Muscle of back (tissue), 11 donors: ENCODE data around the gene DGUOK. TPM values are rescaled to one million over a fixed set of nuclear protein-coding genes. Genes with fewer than 3 reads are reported as not detected.
A peak's percentile ranks its signal among the peaks of the same experiment; 100 is the strongest.
"Not testable (repeated sequence)": the region's sequence is repeated elsewhere in the genome, so short reads cannot be mapped to it uniquely, and the experiment has no call there.

Source experiments
- DNase-seq, 3 donors: peaks; one replicate each; pipeline versions ENCODE4 v3.0.0 to v3.0.0-alpha.2; 2013
- polyA plus RNA-seq, 10 donors: library from polyadenylated mRNA; unstranded; fragments of 120-200 nt; gene quantifications; one replicate each; pipeline ENCODE4 v1.2.1, GENCODE V29; 2013; ENCODE audit not compliant: insufficient read length in 10 of 10

Gene DGUOK
- polyA plus RNA-seq, 10 donors, result 36.6 to 55.3 (median 39.7) TPM

DNA sequence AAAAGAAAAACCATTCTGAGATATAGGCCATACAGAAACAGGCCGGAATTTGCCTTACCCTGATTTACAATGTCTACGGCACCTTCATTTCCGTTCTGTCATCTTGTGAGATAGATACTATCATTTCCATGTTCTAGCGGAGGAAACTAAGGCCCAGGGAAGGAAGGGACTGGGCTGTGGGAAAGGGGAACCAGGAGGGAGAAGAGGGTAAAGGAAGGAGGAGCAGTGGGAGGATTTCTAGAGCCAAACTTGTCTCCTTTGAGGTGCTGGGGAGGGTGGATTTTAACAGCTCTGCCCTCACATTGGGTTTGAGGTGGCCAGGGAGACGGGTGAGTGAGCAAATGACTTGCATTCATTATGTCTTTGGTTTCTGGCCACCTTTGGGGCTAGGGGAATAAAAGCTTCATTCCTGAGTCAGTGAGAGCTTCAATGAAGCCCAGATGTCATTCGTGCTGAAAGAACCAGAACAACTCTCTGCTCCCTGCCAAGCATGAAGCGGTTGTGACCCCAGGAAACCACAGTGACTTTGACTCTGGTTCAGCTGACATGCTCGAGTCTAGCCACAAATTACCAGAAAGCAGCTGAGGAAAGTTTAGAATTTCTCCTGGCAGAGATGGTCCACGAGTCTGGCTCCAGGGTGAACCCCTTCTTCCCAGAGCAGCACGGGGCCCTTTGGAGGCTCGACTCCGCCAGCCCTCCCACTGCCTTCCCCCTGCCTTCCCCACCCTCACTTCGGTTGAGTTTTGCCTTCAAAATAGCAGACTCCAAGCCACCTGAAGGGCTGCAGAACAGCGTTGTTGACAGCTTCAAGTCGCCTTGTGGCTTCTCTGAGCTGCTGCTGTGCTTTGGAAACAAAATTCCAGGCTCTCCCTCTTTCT is 30.1 kb upstream of the DGUOK start:
- DNase-seq, result peak; percentile 32 to 81 (median 48)

GRCh38 chr2:73897240-73897583 is 29.5 kb upstream of the DGUOK start:
- DNase-seq, result no peak

DNA sequence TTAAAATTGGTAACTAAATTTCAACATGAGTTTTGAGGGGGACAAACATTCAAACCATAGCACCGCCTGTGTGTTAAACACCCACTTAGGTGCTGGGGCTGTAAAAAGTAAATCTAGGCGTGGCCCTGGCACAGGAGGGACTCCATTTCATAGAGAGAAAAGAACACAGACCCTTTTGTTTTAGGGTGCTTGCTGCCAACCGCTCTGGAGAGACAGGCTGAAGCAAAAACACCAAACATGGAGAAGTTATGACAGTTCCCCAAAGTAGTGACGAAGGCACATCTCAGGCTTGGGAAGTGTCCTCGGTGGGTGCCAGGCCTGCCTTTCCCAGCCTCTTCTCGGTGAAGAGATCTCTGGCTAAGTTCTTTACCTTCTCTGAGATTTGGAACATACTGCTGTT is 28.7 kb upstream of the DGUOK start:
- DNase-seq, result no peak

GRCh38 chr2:73899801-73900336 is 26.8 kb upstream of the DGUOK start:
- no peak for DNase-seq

GRCh38 chr2:73901143-73901542 is 25.5 kb upstream of the DGUOK start:
- DNase-seq, result no peak

GRCh38 chr2:73902284-73902683 is 24.4 kb upstream of the DGUOK start:
- DNase-seq, result no peak

DNA sequence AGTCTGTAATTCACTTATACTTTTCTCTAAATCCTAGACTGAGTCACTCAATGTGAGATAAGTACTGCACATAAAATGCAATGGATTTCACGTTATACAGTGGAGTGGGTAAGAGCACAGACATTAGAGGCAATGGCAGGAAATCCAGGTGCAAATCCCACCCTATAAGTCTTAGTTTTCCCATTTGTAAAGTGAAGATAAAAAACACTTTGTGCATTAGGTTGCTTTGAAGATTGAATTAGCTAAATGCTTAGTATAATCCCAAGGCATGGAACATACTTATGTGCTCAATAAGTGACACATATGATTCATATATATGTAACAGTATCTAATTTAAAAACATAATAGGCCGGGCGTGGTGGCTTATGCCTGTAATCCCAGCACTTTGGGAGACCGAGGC is 23.4 kb upstream of the DGUOK start:
- DNase-seq, result no peak

- not testable (repeated sequence) for DNase-seq
These were observed 22.6 kb upstream of the DGUOK start for GRCh38 chr2:73903949-73904613.

- no peak for DNase-seq
These were observed 21.7 kb upstream of the DGUOK start for GRCh38 chr2:73904952-73905351.

- DNase-seq, result no peak
These were observed 19.7 kb upstream of the DGUOK start for GRCh38 chr2:73906847-73907505.

GRCh38 chr2:73907840-73908452 is 18.7 kb upstream of the DGUOK start:
- no peak for DNase-seq

DNA sequence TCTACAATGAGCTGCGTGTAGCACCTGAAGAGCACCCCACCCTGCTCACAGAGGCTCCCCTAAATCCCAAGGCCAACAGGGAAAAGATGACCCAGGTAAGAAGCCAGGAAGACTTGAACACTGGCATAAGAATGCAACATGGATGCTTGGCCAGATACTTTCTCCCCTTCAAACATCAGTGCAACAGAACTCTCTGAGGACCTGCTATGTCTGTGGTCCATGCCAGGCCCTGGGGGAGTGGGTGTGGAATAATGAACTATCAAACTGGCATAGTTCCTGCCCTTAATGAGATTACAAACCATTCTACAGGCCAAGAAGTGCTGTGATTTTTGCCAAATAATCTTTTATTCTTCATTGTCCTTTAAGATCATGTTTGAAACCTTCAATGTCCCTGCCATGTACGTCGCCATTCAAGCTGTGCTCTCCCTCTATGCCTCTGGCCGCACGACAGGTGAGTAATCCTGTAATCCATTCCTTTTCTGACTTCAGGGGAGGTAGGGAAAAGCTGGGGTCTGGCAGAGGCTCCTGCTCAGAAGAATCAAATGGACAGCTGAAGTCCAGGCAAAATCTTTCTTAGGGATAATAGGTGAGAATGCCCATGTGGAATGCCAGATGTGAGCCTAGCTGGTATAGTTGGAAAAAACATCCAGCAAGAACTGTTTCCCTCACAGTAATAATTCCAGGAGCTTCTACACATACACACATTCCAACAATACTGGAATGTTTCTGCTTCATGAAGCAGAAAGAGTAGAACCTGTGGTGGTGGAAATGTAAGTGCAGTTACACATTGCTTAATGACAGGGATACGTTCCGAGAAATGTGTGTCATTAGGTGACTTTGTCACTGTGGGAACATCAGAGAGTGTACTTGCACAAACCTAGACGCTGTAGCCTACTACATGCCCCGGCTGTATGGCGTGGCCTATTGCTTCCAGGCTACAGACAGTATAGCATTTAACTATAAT is 17.7 kb upstream of the DGUOK start:
- DNase-seq, result no peak

GRCh38 chr2:73910873-73911547 is 15.7 kb upstream of the DGUOK start:
- DNase-seq, result no peak

DNA sequence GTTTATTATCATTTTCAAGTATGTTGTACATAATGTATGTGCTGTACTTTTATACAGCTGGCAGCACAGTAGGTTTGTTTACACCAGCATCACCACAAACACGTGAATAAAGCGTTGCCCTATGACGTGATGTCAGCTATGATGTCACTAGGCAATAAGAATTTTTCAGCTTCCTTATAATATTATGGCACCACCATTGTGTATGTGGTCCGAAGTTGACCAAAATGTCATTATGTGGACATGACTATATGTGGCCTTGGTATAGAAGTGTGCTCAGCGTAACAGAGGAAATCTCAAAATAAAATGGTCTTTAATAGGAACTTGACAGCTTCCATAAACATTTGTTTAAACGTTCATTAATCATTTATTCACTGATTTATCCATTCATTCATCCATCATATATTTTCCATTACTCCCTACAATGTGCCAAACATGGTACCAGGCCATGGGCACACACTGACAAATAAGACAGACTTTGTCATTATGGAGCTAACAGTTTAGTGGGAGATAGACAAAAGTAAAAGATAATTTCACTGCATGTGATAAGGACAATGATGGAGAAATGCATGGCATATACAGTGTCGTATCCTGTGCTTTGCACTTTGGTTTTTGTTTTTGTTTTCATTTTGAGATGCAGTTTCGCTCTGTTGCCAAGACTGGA is 15.0 kb upstream of the DGUOK start:
- DNase-seq, result no peak

DNA sequence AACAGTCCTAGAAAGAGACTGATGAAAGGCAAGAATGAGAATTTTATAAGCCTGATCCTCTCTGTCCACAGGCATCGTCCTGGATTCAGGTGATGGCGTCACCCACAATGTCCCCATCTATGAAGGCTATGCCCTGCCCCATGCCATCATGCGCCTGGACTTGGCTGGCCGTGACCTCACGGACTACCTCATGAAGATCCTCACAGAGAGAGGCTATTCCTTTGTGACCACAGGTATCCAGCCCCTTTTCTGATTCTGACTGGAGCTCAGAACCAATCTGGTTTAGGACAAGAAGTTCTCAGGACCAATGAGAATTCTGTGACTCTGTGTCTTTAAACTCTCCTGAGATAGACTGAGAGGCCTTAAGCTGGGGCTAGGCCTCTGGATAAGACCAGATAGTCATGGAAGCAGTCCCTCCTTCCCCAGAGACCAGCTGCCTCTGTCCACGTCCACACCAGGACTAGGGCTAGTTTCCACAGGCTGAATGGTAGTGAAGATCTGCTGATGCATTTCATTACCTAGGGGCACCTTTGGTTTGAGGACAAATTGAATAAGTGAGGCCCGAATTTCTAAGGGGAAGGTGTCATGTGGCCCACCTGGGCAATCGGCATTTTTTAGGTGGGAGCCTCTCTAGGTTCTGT is 13.1 kb upstream of the DGUOK start:
- DNase-seq, result no peak

- DNase-seq, result no peak
These were observed 12.0 kb upstream of the DGUOK start for GRCh38 chr2:73914667-73915066.

DNA sequence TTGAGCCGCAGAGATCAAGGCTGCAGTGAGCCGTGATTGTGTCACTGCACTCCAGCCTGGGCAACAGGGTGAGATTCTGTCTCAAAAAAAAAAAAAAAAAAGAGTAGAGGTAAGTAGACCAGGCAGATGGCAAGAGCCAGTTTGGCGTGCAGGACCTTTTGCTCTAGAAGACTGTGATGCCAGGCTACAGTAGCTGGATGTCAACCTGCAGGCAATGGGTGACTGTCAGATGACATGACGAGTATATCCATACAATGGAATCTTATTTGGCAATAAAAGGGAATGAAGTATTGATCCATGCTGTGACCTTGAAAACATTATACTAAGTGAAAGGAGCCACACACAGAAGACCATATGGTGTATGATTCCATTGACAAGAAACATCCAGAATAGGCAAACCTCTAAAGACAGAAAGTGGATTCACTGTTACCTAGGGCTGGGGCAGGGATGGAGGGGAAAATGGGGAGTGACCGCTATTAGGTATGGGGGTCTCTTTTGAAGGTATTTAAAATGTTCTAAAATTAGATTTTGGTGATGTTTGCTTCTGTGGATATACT is 11.2 kb upstream of the DGUOK start:
- no peak for DNase-seq

DNA sequence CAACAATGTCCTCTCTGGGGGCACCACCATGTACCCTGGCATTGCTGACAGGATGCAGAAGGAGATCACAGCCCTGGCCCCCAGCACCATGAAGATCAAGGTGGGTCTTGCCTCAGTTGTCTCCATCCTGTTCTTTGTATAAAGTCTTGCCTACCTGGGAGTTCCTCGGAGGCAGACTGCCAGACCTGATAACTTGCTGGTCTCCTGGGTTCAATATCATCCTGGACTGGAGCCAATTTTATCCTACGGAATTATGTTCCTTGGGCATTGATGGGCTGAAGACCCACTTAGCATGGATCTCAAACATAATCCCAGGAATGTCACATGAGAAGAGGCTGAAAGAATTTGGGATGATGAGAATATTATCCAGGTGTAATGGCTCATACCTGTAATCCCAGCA is 10.0 kb upstream of the DGUOK start:
- DNase-seq, result no peak

- DNase-seq, result no peak
These were observed 9.4 kb upstream of the DGUOK start for GRCh38 chr2:73917296-73917695.
